Hepatocyte (in vitro differentiated cells): ENCODE data around the gene STRA6.

Source experiments
- CTCF ChIP-seq: fragments of 200-600 bp; sonication (generic); IDR thresholded peaks from 2 replicates; pipeline ENCODE4 v1.5.1; 2016; ENCODE audit warnings: antibody characterized with exemption, mild to moderate bottlenecking; ENCODE audit not compliant: poor library complexity
- EZH2 ChIP-seq: fragments of 200-600 bp; sonication (generic); IDR thresholded peaks from 2 replicates; pipeline ENCODE4 v1.6.1; 2016; ENCODE audit warnings: antibody characterized with exemption, mild to moderate bottlenecking, borderline replicate concordance

DNA sequence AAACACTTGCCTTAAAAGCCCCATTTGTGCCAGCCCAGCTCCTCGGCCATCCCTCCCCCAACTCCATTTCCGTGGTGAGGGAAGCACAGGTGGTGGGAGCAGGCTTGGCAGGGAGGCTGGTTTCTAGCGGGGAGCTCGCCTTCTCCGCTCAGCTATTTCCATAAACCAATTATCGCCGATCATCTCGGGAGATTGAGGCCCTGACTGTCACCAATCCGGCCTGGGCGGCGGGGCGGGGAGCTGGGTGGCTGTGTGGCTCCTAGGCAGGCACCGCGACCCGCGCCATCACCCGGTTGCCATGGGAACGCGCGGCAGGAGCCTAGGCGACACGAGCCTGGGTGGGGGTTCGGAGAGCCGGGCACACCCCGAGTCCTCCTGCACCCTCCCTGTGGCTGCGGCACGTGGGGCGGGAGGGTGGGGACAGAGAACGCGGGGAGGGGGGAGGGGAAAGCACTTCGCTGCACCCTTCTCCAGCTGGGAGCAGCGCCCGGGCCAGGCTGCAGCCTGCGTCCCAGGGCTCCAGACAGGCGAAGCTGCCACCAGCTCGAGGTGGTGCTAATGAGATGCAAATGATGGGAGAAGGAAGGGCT lies 42.9 kb upstream of the STRA6 start:
- TF ChIP-seq CTCF = no peak
- TF ChIP-seq EZH2 = no peak
